Trophoblast cell (in vitro differentiated cells and primary cell): ENCODE results near the gene CD300A.

ENCODE experiments used
- DNase-seq, 2 donors: peaks; one replicate each; pipeline ENCODE4 v3.0.0-alpha.2; 2016
- H2AFZ ChIP-seq: 2 replicates; pipeline ENCODE4 v1.6.1; 2013; ENCODE audit warnings: low read length, moderate library complexity, mild to moderate bottlenecking; ENCODE audit not compliant: insufficient read depth, poor library complexity
- H2AK5ac ChIP-seq: 2 replicates; pipeline ENCODE4 v1.6.1; 2013; ENCODE audit warnings: mild to moderate bottlenecking, low read length
- H2BK120ac ChIP-seq: 2 replicates; pipeline ENCODE4 v1.6.1; 2013; ENCODE audit warnings: low read length, mild to moderate bottlenecking, moderate library complexity; ENCODE audit not compliant: insufficient read depth, poor library complexity
- H2BK12ac ChIP-seq: 2 replicates; pipeline ENCODE4 v1.6.1; 2013; ENCODE audit warnings: mild to moderate bottlenecking, low read length, moderate library complexity
- H2BK5ac ChIP-seq: 2 replicates; pipeline ENCODE4 v1.6.1; 2013; ENCODE audit warnings: low read length, low read depth, moderate library complexity, mild to moderate bottlenecking; ENCODE audit not compliant: poor library complexity
- H3K14ac ChIP-seq: 2 replicates; pipeline ENCODE4 v1.6.1; 2013; ENCODE audit warnings: mild to moderate bottlenecking, low read length
- H3K18ac ChIP-seq: 2 replicates; pipeline ENCODE4 v1.6.1; 2013; ENCODE audit warnings: mild to moderate bottlenecking, low read length
- H3K23ac ChIP-seq: 2 replicates; pipeline ENCODE4 v1.6.1; 2013; ENCODE audit warnings: low read length
- H3K27ac ChIP-seq: 2 replicates; pipeline ENCODE4 v1.5.1; 2013; ENCODE audit warnings: low read depth, mild to moderate bottlenecking, inconsistent platforms, low read length, moderate library complexity
- H3K27me3 ChIP-seq: 2 replicates; pipeline ENCODE4 v1.6.1; 2013; ENCODE audit warnings: inconsistent platforms, mild to moderate bottlenecking, low read length, moderate library complexity; ENCODE audit not compliant: insufficient read depth
- H3K36me3 ChIP-seq, 2 experiments: 1 replicate in 1 of 2; 2 replicates in 1 of 2; pipeline ENCODE4 v1.6.1; 2013; ENCODE audit warnings: low read length in 2 of 2, mild to moderate bottlenecking in 2 of 2, moderate library complexity in 1 of 2; ENCODE audit not compliant: insufficient read depth in 2 of 2, control insufficient read depth in 1 of 2
- H3K4ac ChIP-seq: 2 replicates; pipeline ENCODE4 v1.6.1; 2013; ENCODE audit warnings: low read depth, mild to moderate bottlenecking, low read length, moderate library complexity
- H3K4me1 ChIP-seq, 2 experiments: 1 replicate in 1 of 2; 2 replicates in 1 of 2; pipeline ENCODE4 v1.6.1; 2013; ENCODE audit warnings: low read length in 2 of 2, mild to moderate bottlenecking in 2 of 2, moderate library complexity in 1 of 2; ENCODE audit not compliant: insufficient read depth in 2 of 2, control insufficient read depth in 1 of 2
- H3K4me2 ChIP-seq: 2 replicates; pipeline ENCODE4 v1.6.1; 2013; ENCODE audit warnings: inconsistent platforms, mild to moderate bottlenecking, low read length, moderate library complexity
- H3K4me3 ChIP-seq: 2 replicates; pipeline ENCODE4 v1.5.1; 2013; ENCODE audit warnings: mild to moderate bottlenecking, low read depth, low read length, inconsistent platforms
- H3K79me1 ChIP-seq: one replicate; pipeline ENCODE4 v1.6.1; 2013; ENCODE audit warnings: low read length
- H3K79me2 ChIP-seq: 2 replicates; pipeline ENCODE4 v1.6.1; 2013; ENCODE audit warnings: low read length, mild to moderate bottlenecking; ENCODE audit not compliant: control insufficient read depth, insufficient read depth, poor library complexity
- H3K9ac ChIP-seq: 2 replicates; pipeline ENCODE4 v1.6.1; 2013; ENCODE audit warnings: mild to moderate bottlenecking, low read length
- H3K9me3 ChIP-seq: 2 replicates; pipeline ENCODE4 v1.6.1; 2013; ENCODE audit warnings: low read depth, mild to moderate bottlenecking, control low read depth, inconsistent platforms, low read length; ENCODE audit not compliant: insufficient read depth
- H4K12ac ChIP-seq: 2 replicates; pipeline ENCODE4 v1.6.1; 2013; ENCODE audit warnings: low read depth, mild to moderate bottlenecking, low read length, moderate library complexity
- H4K8ac ChIP-seq: 2 replicates; pipeline ENCODE4 v1.6.1; 2013; ENCODE audit warnings: low read depth, mild to moderate bottlenecking, low read length, moderate library complexity
- H4K91ac ChIP-seq: one replicate; pipeline ENCODE4 v1.6.1; 2013; ENCODE audit warnings: low read depth, mild to moderate bottlenecking, low read length, moderate library complexity
- whole genome bisulfite sequencing: extraction: QIAGEN DNeasy Blood & Tissue Kit; methylation state at CpG from one replicate; pipeline ENCODE4 v1.1.7; 2013; ENCODE audit warnings: missing lambda C conversion rate; ENCODE audit not compliant: insufficient read length, insufficient coverage; ENCODE audit errors: extremely low coverage; 5-methylcytosine and 5-hydroxymethylcytosine counted together

The CD300A gene

DNA sequence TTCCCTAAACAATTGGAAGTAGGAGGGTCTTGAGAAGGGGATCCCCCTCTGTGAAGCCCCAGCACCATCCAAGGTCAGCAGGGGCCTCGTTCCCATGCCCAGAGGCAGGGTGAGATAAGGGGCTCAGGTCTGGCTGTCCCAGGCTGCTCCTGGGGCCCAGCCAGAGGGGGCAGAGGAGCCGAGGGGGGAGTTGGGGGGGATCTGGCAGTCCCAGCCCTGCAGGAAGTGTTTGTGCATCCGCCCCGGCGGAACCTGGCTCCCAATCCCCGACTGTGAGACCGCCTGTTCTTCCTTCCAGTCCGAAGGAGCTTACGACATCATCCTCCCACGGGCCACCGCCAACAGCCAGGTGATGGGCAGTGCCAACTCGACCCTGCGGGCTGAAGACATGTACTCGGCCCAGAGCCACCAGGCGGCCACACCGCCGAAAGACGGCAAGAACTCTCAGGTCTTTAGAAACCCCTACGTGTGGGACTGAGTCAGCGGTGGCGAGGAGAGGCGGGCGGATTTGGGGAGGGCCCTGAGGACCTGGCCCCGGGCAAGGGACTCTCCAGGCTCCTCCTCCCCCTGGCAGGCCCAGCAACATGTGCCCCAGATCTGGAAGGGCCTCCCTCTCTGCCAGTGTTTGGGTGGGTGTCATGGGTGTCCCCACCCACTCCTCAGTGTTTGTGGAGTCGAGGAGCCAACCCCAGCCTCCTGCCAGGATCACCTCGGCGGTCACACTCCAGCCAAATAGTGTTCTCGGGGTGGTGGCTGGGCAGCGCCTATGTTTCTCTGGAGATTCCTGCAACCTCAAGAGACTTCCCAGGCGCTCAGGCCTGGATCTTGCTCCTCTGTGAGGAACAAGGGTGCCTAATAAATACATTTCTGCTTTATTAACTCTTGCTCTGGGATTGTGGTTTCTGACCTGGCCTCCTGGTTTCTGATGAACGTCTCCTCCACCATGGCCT lies 19.6 kb upstream of the CD300A start:
- Histone ChIP-seq H3K18ac (no peak overlapping the region), H2AK5ac (no peak overlapping the region), H4K12ac (no peak overlapping the region), H4K91ac (no peak overlapping the region), H4K8ac (no peak overlapping the region), H3K27me3 (no peaks in the 10 kb centered on the region), H2BK5ac (no peak overlapping the region), H2BK12ac (no peak overlapping the region), H3K4me2 (no peak overlapping the region), H2AFZ (no peak overlapping the region), H3K79me2 (no peaks in the 10 kb centered on the region), H3K4me3 (no peak overlapping the region), H3K23ac (no peak overlapping the region), H3K9me3 (no peaks in the 10 kb centered on the region), H3K27ac (no peak overlapping the region), H3K4ac (no peak overlapping the region), H2BK120ac (no peak overlapping the region), H3K14ac (no peak overlapping the region), H3K4me1 (no peaks in the 10 kb centered on the region), H3K36me3 (peaks cover 0 to 9% of the 10 kb centered on the region in 2 experiments), H3K9ac (no peak overlapping the region), H3K79me1 (no peaks in the 10 kb centered on the region)
- no peak for DNase-seq
- WGBS: no CpG with 5 or more reads among the region's 31 CpGs

DNA sequence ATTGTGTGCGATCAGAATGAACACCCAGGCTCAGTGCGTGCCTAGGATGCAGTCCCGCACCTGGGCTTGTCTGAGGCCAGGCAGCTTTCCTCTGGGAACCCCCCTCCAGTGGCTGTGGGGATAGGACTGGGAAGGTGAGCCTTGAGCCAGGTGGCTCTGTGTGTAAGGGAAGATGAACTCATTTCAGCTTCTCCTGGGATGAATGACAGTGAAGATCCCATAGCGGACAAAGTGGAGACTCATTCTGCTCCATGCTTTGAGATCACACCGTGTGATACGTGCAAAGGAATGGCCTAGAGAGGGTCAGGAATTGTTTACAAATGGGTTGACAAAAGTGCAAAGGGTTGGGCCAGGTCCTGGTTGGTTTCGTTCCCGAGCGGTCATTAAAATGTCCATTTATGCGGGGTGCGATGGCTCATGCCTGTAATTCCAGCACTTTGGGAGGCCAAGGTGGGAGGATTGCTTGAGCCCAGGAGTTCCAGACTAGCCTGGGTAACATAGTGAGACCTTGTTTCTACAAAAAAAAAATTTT lies 18.7 kb upstream of the CD300A start:
- Histone ChIP-seq H3K23ac (no peak overlapping the region), H3K4ac (no peak overlapping the region)

DNA sequence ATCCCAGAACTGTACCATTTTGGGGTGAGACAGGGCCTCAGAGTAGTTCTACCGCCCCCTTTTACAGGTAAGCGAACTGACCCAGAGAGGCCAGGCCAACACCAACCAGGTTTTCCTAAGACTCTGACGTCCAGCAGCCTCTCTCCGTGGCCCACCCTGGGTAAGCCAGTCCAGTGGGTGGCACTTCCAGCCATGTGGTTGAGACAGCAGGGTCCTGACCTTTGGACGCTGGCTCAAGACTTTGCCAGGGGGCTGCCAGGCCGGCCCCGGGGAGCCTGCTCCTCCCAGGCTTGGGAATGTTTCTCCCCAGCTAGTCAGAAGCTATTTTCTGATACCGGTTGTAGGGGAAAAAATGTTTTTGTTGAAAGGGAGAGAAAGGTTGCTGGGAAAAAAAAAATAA lies 17.7 kb upstream of the CD300A start:
- no peak overlapping the region for H4K12ac ChIP-seq
- H3K27ac ChIP-seq: no peak overlapping the region
- no peak overlapping the region for H4K8ac ChIP-seq
- WGBS: no CpG with 5 or more reads among the region's 8 CpGs
- H3K79me1 ChIP-seq: no peaks in the 10 kb centered on the region
- no peak overlapping the region for H2AFZ ChIP-seq
- peaks cover 0 to 3% of the 10 kb centered on the region in 2 experiments for H3K4me1 ChIP-seq
- H3K14ac ChIP-seq: no peak overlapping the region
- H3K18ac ChIP-seq: no peak overlapping the region
- H3K9me3 ChIP-seq: no peaks in the 10 kb centered on the region
- peaks cover 0 to 4% of the 10 kb centered on the region in 2 experiments for H3K36me3 ChIP-seq
- no peak overlapping the region for H3K23ac ChIP-seq
- no peaks in the 10 kb centered on the region for H3K79me2 ChIP-seq
- H3K4me2 ChIP-seq: no peak overlapping the region
- H3K9ac ChIP-seq: no peak overlapping the region
- peaks cover 8% of the 10 kb centered on the region for H3K27me3 ChIP-seq
- H2BK5ac ChIP-seq: no peak overlapping the region
- H3K4ac ChIP-seq: no peak overlapping the region
- no peak overlapping the region for H2AK5ac ChIP-seq
- DNase-seq: no peak
- no peak overlapping the region for H3K4me3 ChIP-seq
- no peak overlapping the region for H2BK120ac ChIP-seq
- no peak overlapping the region for H2BK12ac ChIP-seq
- H4K91ac ChIP-seq: no peak overlapping the region

More for the DNA sequence above, 18.7 kb upstream of the CD300A start:
- no peak for DNase-seq
- H2BK120ac ChIP-seq: no peak overlapping the region
- H3K79me1 ChIP-seq: no peaks in the 10 kb centered on the region
- no peak overlapping the region for H4K8ac ChIP-seq
- no peaks in the 10 kb centered on the region for H3K9me3 ChIP-seq
- H3K36me3 ChIP-seq: peaks cover 0 to 9% of the 10 kb centered on the region in 2 experiments
- no peak overlapping the region for H3K9ac ChIP-seq
- no peak overlapping the region for H3K27ac ChIP-seq
- H4K12ac ChIP-seq: no peak overlapping the region
- no peaks in the 10 kb centered on the region for H3K27me3 ChIP-seq
- H2AFZ ChIP-seq: no peak overlapping the region
- H2BK12ac ChIP-seq: no peak overlapping the region
- H3K4me1 ChIP-seq: no peaks in the 10 kb centered on the region
- no peaks in the 10 kb centered on the region for H3K79me2 ChIP-seq
- H4K91ac ChIP-seq: no peak overlapping the region
- no CpG with 5 or more reads among the region's 11 CpGs for WGBS
- H3K18ac ChIP-seq: no peak overlapping the region
- H3K14ac ChIP-seq: no peak overlapping the region
- no peak overlapping the region for H3K4me2 ChIP-seq
- no peak overlapping the region for H2AK5ac ChIP-seq
- no peak overlapping the region for H3K4me3 ChIP-seq
- H2BK5ac ChIP-seq: no peak overlapping the region

DNA sequence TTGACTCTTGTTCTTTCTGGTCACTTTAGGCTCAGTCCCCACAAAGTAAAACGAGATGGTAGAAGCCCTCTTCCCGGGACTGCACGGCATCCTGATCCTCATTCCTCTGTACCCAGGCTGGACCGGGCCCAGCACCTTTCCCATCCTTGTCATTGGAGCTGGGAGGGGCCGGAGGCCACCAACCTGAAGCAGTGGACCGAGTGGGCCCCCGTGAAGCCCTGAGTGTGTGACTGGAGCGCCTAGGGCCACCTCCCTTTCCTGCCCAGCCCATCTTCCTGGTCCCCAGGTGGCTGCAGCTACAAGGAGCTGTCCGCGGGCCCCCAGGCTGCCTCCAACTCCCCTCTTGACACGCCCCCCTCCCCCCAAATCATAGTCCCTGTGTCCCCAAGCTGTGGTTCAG lies 17.1 kb upstream of the CD300A start:
- no peaks in the 10 kb centered on the region for H3K79me2 ChIP-seq
- no CpG with 5 or more reads among the region's 11 CpGs for WGBS
- H3K18ac ChIP-seq: no peak overlapping the region

More for the DNA sequence above, 17.1 kb upstream of the CD300A start:
- no peak overlapping the region for H2BK12ac ChIP-seq
- H2AK5ac ChIP-seq: no peak overlapping the region
- no peak overlapping the region for H4K12ac ChIP-seq
- no peak overlapping the region for H3K4me2 ChIP-seq
- no peak for DNase-seq
- no peaks in the 10 kb centered on the region for H3K9me3 ChIP-seq
- no peak overlapping the region for H4K8ac ChIP-seq
- H4K91ac ChIP-seq: no peak overlapping the region
- peaks cover 0 to 3% of the 10 kb centered on the region in 2 experiments for H3K36me3 ChIP-seq
- H3K4me1 ChIP-seq: peaks cover 2 to 3% of the 10 kb centered on the region in 2 experiments
- no peaks in the 10 kb centered on the region for H3K79me1 ChIP-seq
- peaks cover 8% of the 10 kb centered on the region for H3K27me3 ChIP-seq
- H2BK120ac ChIP-seq: no peak overlapping the region
- no peak overlapping the region for H2AFZ ChIP-seq
- no peak overlapping the region for H2BK5ac ChIP-seq
- H3K4me3 ChIP-seq: no peak overlapping the region
- H3K9ac ChIP-seq: no peak overlapping the region
- H3K14ac ChIP-seq: no peak overlapping the region
- H3K23ac ChIP-seq: no peak overlapping the region
- H3K27ac ChIP-seq: no peak overlapping the region
- H3K4ac ChIP-seq: no peak overlapping the region
